ENCODE results near the gene RETREG3. TPM values are rescaled to one million over a fixed set of nuclear protein-coding genes. Genes with fewer than 3 reads are reported as not detected.
"Not testable (repeated sequence)": the region's sequence is repeated elsewhere in the genome, so short reads cannot be mapped to it uniquely, and the experiment has no call there.

The RETREG3 gene
- total RNA-seq, 3 donors from 2014 or later (not counting 1 experiment from before 2014, with no cell fraction given): 76.0 to 114 (median 101) TPM

DNA sequence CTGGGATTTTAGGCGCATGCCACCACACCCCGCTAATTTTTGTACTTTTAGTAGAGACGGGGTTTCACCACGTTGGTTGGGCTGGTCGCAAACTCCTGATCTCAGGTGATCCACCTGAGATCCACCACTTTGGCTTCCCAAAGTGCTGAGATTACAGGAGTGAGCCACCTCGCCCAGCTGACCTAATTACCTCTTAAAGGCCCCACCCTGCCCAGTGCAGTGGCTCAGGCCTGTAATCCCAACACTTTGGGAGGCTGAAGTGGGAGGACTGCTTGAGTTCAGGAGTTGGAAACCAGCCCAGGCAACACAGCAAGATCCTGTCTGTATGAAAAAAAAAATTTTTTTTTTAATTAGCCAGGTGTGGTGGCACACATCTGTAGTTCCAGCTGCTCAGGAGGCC, 50.1 kb downstream of the RETREG3 start:
- Mint-ChIP-seq H3K4me1 (peaks cover 30 to 44% of the 10 kb centered on the region in 2 donors), H3K9me3 (no peaks in the 10 kb centered on the region), H3K36me3 (no peaks in the 10 kb centered on the region), H3K27ac (no peak overlapping the region), H3K27me3 (ENCODE audit: low read depth in 2 of 2) (no peaks in the 10 kb centered on the region), H3K4me3 (no peak overlapping the region)
- no peaks in the 10 kb centered on the region for H3K27me3 ChIP-seq (ENCODE audit: control insufficient read depth, insufficient read depth, low read length)
- intact Hi-C loops (cut with micrococcal nuclease): no loop called here
- no peak overlapping the region for H3K4me3 ChIP-seq (ENCODE audit: low read length)
- 95% methylated on average over 6 of the region's 6 CpGs for WGBS (ENCODE audit: insufficient coverage)
- peaks cover 4% of the 10 kb centered on the region for H3K36me3 ChIP-seq (ENCODE audit: control insufficient read depth, insufficient read depth, low read length)
- H3K4me1 ChIP-seq (ENCODE audit: control insufficient read depth, insufficient read depth, low read length): peaks cover 47% of the 10 kb centered on the region
- no peak overlapping the region for H3K27ac ChIP-seq (ENCODE audit: low read length)
- no peaks in the 10 kb centered on the region for H3K9me3 ChIP-seq (ENCODE audit: control insufficient read depth, insufficient read depth, low read length)
- TF ChIP-seq, protein P1, sequence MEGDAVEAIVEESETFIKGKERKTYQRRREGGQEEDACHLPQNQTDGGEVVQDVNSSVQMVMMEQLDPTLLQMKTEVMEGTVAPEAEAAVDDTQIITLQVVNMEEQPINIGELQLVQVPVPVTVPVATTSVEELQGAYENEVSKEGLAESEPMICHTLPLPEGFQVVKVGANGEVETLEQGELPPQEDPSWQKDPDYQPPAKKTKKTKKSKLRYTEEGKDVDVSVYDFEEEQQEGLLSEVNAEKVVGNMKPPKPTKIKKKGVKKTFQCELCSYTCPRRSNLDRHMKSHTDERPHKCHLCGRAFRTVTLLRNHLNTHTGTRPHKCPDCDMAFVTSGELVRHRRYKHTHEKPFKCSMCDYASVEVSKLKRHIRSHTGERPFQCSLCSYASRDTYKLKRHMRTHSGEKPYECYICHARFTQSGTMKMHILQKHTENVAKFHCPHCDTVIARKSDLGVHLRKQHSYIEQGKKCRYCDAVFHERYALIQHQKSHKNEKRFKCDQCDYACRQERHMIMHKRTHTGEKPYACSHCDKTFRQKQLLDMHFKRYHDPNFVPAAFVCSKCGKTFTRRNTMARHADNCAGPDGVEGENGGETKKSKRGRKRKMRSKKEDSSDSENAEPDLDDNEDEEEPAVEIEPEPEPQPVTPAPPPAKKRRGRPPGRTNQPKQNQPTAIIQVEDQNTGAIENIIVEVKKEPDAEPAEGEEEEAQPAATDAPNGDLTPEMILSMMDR (IDR thresholded peaks at IDR 0.05): no peak
- ATAC-seq (no peak), DNase-seq (no peak)

DNA sequence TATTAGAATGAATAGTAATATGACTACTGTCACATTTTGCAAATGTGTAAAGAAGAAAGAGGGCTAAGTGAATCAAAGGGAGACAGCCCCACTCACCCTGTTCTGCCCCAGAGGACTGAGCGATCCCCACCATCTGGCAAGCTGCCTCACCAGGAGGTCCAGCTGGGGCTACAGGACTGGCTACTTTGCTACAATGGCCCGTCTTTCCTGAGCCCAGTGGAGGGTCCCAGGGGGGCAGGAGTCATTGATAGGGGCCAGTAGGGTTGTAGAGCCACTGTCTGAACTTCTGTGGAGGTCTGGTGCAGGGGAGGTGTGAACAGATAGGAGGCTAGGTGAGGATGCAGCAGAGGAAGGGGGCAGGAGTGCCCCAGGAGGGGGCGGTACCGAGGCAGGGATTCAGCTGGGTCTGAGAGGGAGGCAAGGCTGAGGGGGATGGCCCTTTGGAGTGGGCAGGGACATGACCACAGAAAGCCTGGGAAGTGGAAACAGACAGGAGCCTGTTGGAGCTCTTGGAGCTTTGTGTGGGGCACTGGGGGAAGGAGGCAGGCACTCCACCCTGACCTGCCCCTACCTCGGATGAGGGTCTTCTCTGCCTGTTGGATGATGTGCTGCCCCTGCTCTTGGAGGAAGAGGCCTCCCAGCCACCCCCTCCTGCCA, 53.1 kb downstream of the RETREG3 start:
- H3K4me1 ChIP-seq (ENCODE audit: control insufficient read depth, insufficient read depth, low read length): peaks cover 30% of the 10 kb centered on the region
- not testable (repeated sequence) for DNase-seq; H3K36me3 ChIP-seq (ENCODE audit: control insufficient read depth, insufficient read depth, low read length); ATAC-seq; H3K27me3 ChIP-seq (ENCODE audit: control insufficient read depth, insufficient read depth, low read length); H3K36me3 Mint-ChIP-seq; H3K27ac ChIP-seq (ENCODE audit: low read length); H3K27me3 Mint-ChIP-seq (ENCODE audit: low read depth in 2 of 2); H3K9me3 Mint-ChIP-seq; H3K27ac Mint-ChIP-seq; H3K4me3 ChIP-seq (ENCODE audit: low read length); H3K9me3 ChIP-seq (ENCODE audit: control insufficient read depth, insufficient read depth, low read length)
- WGBS (ENCODE audit: insufficient coverage): 71% methylated on average over 5 of the region's 5 CpGs
- intact Hi-C loops (cut with micrococcal nuclease): loop anchor here (2.0 kb wide), 1 partner anchor 19 kb away; the partner anchor contains the start of gene NAGLU
- Mint-ChIP-seq H3K4me1 (peaks cover 10 to 35% of the 10 kb centered on the region in 2 donors), H3K4me3 (peak overlapping the region; percentile 21)

DNA sequence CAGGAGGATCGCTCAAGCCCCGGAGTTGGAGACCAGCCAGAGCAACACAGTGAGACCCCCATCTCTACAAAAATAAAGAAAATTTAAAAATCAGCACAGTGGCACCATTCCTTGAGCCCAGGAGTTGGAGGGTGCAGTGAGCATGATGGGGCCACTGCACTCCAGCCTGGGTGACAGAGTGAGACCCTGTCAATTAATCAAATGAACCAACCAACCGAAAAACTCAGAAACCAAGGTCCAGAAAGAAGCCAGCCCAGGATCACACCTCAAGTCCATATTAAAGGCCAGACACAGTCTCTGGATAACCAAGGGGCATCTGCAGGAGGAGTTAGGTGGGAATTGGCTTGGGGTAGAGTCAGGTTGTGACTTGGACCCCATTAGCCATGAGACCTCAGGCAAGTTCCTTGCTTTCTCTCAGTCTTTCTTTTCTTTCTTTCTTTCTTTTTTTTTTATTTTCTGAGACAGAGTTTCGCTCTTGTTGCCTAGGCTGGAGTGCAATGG, 54.0 kb downstream of the RETREG3 start:
- 25% methylated on average over 4 of the region's 4 CpGs for WGBS (ENCODE audit: insufficient coverage)
- peak overlapping the region; percentile 82 to 91 for H3K27ac Mint-ChIP-seq
- peak overlapping the region; percentile 91 for H3K4me3 Mint-ChIP-seq
- H3K36me3 Mint-ChIP-seq: no peaks in the 10 kb centered on the region
- ATAC-seq (peak in 1 of 3 donors; percentile 1), DNase-seq (no peak)
- Histone ChIP-seq H3K4me3 (ENCODE audit: low read length) (peak overlapping the region; percentile 86), H3K36me3 (ENCODE audit: control insufficient read depth, insufficient read depth, low read length) (no peaks in the 10 kb centered on the region), H3K4me1 (ENCODE audit: control insufficient read depth, insufficient read depth, low read length) (peaks cover 30% of the 10 kb centered on the region), H3K27ac (ENCODE audit: low read length) (peak overlapping the region; percentile 94), H3K9me3 (ENCODE audit: control insufficient read depth, insufficient read depth, low read length) (no peaks in the 10 kb centered on the region), H3K27me3 (ENCODE audit: control insufficient read depth, insufficient read depth, low read length) (no peaks in the 10 kb centered on the region)
- peaks cover 10 to 35% of the 10 kb centered on the region in 2 donors for H3K4me1 Mint-ChIP-seq
- intact Hi-C loops (cut with micrococcal nuclease): loop anchor here (2.0 kb wide), 1 partner anchor 18 kb away; the partner anchor contains the start of gene NAGLU
- TF ChIP-seq, protein P1 (IDR thresholded peaks at IDR 0.05): no peak
- H3K9me3 Mint-ChIP-seq: no peaks in the 10 kb centered on the region
- H3K27me3 Mint-ChIP-seq (ENCODE audit: low read depth in 2 of 2): no peaks in the 10 kb centered on the region

DNA sequence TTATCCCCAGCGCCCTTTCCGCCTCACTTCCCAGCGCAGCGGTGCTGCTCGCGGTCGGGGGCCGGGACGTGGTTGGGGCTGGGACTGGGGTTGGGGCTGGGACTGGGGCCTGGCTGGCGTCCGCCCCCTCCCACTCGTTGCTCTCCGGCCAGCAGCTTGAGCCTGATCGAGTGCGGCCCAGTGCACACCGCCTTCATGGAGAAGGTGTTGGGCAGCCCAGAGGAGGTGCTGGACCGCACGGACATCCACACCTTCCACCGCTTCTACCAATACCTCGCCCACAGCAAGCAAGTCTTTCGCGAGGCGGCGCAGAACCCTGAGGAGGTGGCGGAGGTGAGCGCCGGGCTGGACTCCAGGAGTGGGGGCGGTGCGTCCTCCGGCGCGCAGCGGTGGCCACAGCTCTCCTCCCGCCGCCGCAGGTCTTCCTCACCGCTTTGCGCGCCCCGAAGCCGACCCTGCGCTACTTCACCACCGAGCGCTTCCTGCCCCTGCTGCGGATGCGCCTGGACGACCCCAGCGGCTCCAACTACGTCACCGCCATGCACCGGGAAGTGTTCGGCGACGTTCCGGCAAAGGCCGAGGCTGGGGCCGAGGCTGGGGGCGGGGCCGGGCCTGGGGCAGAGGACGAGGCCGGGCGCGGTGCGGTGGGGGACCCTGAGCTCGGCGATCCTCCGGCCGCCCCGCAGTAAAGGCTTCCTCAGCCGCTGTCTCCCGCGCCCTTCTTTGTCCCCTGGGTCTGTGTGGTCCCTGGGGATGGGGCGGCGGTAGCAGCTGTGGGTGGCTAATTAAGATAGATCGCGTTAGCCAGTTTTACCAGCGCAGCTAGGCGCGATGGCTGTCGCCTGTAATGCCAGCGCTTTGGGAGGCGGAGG, 54.7 kb downstream of the RETREG3 start:
- H3K4me3 ChIP-seq (ENCODE audit: low read length): peak overlapping the region; percentile 86
- no peaks in the 10 kb centered on the region for H3K36me3 Mint-ChIP-seq
- TF ChIP-seq, protein P1 (IDR thresholded peaks at IDR 0.05): no peak
- H3K27me3 ChIP-seq (ENCODE audit: control insufficient read depth, insufficient read depth, low read length): no peaks in the 10 kb centered on the region
- WGBS (ENCODE audit: insufficient coverage): 1% methylated on average over 82 of the region's 82 CpGs
- no peaks in the 10 kb centered on the region for H3K9me3 Mint-ChIP-seq
- H3K4me3 Mint-ChIP-seq: peak overlapping the region; percentile 91
- intact Hi-C loops (cut with micrococcal nuclease): loop anchor here (2.0 kb wide), 1 partner anchor 18 kb away; the partner anchor contains the start of gene NAGLU
- no peaks in the 10 kb centered on the region for H3K36me3 ChIP-seq (ENCODE audit: control insufficient read depth, insufficient read depth, low read length)
- H3K4me1 Mint-ChIP-seq: peaks cover 10 to 35% of the 10 kb centered on the region in 2 donors
- peak; percentile 85 to 88 (median 88) for ATAC-seq
- H3K27ac ChIP-seq (ENCODE audit: low read length): peak overlapping the region; percentile 94
- H3K4me1 ChIP-seq (ENCODE audit: control insufficient read depth, insufficient read depth, low read length): peaks cover 30% of the 10 kb centered on the region
- peak; percentile 71 to 86 for DNase-seq
- H3K27ac Mint-ChIP-seq: peak overlapping the region; percentile 82 to 91
- H3K9me3 ChIP-seq (ENCODE audit: control insufficient read depth, insufficient read depth, low read length): no peaks in the 10 kb centered on the region
- H3K27me3 Mint-ChIP-seq (ENCODE audit: low read depth in 2 of 2): no peaks in the 10 kb centered on the region

Data from natural killer cell (primary cell).